KOPT-K1 (cell line): Measurements from ENCODE around the gene SLC4A3.
"Not testable (repeated sequence)": the region's sequence is repeated elsewhere in the genome, so short reads cannot be mapped to it uniquely, and the experiment has no call there.

Experiments used
- H3K27ac ChIP-seq: fragments of 200-600 bp; sonication (generic); 2 replicates; pipeline ENCODE4 v1.5.1; 2016; ENCODE audit warnings: antibody characterized with exemption, mild to moderate bottlenecking, low read depth, low read length; ENCODE audit not compliant: poor library complexity, severe bottlenecking
- H3K36me3 ChIP-seq: fragments of 200-600 bp; sonication (generic); 2 replicates; pipeline ENCODE4 v1.5.1; 2017; ENCODE audit warnings: antibody characterized with exemption, mild to moderate bottlenecking, low read length, moderate library complexity; ENCODE audit not compliant: insufficient read depth
- H3K9me3 ChIP-seq: fragments of 200-600 bp; sonication (generic); 2 replicates; pipeline ENCODE4 v1.5.1; 2017; ENCODE audit warnings: antibody characterized with exemption, low read length, mild to moderate bottlenecking; ENCODE audit not compliant: insufficient read depth, poor library complexity, severe bottlenecking

Gene SLC4A3

DNA sequence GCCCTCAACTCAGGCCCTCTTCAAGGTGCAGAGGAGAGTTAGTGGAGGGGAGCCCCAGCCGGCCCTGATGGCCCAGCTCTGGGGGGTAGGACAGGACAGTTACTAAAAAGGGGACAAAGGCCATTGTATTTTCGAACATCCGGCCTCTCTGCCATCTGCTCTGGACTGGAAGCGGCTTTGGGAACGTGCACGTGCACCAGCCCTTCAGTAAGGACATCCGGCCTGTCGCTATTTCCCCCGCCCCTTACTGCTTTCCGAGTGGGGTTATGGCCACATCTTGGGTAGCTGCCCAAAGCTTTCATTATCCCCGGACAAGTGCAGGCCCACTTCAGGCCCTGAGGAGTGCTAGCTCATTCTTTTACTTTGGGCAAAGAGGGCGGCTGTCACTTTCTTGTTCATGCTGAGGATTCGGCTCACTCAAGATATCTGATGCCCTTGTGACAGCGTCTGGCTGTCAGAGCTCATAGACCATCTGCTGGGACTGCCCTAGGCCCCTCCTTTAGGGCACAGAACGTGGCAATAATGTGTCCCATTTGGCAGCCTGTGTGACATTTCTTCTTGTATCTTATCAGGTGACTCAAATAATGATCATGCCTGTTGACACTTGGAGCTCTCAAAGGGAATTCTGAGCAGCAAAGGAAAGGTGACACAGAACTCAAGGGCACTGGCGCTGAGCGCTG lies 17.5 kb downstream of the SLC4A3 start:
- Histone ChIP-seq H3K36me3 (no peaks in the 10 kb centered on the region), H3K27ac (no peak overlapping the region), H3K9me3 (no peaks in the 10 kb centered on the region)

DNA sequence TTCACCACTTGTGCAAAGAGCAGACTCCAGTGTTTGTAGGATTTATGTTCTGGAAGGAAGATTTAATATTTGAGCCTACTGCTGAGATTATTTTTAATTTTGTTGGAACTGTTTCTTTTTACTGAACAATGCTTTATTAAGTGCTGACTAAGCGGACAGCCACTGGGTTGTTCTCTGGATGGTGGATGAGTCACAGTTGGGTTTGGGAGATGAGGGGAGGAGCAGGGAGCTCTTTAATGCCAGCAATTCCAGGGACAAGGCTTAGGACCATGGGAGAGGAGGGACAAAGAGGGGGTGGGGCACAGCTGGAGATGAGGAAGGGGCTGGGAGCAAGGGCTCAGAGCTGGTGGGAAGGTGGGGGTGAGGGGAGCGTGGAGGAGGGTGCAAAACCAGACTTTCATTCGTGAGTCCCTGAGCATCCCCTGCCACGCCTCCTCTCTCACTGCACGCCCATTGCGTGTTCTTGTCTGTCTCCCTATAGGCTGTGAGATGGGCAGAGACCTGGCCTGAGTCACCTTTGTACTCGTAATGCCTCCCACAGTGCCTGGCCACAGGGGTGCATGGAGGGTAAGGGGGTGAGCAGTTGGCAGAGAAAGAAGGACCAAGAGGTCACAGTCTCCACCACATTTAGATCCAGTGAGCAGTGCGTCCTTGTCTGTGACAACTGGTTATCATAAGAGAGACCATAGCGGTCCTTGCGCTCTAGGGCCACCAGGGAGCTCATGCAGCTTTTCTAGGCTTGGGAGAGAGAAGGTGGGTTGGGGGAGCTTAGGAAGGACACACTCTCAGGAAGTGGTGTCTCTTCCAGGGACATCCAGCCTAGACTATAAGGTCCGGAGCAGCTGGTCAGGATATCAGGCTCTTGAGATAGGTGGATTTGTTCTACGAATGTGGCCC lies 18.4 kb downstream of the SLC4A3 start:
- Histone ChIP-seq H3K9me3 (no peaks in the 10 kb centered on the region), H3K27ac (no peak overlapping the region), H3K36me3 (no peaks in the 10 kb centered on the region)

DNA sequence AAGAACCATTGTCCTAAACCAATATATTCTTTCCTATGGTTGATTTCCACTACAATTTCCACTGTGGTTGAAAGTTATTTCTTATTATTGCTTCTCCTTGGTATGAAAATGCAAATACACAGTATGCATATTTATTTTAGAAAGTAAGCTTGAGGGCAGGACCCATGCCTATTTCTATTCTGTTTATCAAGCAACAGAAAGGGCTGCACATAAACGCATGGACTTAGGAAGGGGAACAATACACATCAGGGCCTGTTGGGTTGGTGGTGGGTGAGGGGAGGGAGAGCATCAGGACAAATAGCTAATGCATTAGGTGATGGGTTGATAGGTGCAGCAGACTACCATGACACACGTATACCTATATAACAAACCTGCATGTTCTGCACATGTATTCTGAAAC lies 20.7 kb downstream of the SLC4A3 start:
- no peaks in the 10 kb centered on the region for H3K36me3 ChIP-seq
- no peaks in the 10 kb centered on the region for H3K9me3 ChIP-seq

DNA sequence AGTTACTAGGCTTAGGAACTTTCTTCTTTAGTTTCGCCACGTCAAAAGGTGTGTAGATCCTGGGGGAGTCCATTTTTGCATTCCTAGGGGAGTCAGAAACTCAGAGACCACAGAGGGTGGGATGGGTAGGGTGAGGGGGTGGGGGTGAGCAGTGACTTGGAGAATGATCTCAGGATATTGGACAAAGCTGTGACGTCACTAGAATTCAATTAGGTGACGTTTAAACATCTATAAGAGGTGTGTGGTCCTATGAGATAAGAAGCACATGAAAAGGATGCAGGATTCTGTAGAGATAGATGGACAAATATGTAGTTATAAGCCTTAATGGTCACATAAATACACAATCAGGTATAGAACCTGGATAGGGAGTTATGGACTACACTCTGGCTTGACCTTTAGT lies 21.5 kb downstream of the SLC4A3 start:
- H3K36me3 ChIP-seq, result no peaks in the 10 kb centered on the region
- no peak overlapping the region for H3K27ac ChIP-seq
- no peaks in the 10 kb centered on the region for H3K9me3 ChIP-seq

More for the DNA sequence above, 20.7 kb downstream of the SLC4A3 start:
- no peak overlapping the region for H3K27ac ChIP-seq

DNA sequence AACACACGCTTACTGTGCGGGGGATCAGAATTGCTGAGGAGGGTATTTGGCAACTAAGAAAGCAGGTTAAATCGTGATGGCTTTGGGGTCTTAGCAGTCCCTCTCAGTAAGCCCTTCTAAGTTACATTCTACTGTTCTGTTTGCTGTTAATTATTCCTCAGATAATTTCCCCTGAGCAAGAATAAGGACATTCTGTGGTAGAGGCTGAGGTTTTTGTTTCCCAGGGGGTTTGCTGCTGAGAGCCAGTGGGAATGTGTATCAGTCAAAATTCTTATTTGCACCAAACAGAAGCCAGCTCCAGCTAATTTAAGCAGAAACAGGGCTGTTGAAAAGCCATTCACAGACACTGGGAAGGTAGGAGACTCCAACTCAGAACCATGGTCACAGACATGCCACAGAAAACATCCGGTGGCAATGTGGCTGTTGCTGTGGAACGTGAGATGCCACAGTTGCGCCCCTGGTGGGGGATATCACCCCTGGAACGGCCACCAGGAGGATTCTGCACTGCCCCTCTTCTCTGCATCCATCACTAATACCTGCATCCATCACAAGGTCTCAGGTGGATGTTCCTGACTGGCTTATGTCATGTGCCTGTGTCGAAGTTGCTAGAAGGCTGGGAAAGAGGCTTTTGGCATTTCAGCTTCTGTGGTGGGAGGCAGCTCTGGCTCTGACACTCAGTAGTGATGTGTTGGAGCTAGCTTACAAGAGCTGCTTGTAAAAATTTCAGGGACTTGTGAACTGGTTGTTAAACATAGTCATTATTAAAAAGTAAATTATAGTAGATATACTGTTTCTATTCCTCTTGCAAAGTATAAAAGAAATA lies 23.2 kb downstream of the SLC4A3 start:
- Histone ChIP-seq H3K9me3 (no peaks in the 10 kb centered on the region), H3K27ac (no peak overlapping the region)

DNA sequence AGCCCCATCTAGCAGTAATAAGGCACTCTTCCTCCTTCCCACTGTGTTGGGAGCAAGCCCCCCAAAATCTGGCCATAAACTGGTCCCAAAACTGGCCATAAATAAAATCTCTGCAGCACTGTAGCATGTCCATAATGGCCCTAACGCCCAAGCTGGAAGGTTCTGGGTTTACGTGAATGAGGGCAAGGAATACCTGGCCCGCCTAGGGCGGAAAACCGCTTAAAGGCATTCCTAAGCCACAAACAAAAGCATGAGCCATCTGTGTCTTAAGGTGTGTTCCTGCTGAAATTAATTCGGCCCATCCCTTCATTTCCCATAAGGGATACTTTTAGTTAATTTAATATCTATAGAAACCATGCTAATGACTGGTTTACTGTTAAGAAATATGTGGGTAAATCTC lies 24.2 kb downstream of the SLC4A3 start:
- H3K27ac ChIP-seq, H3K9me3 ChIP-seq: not testable (repeated sequence)

More for the DNA sequence above, 23.2 kb downstream of the SLC4A3 start:
- no peaks in the 10 kb centered on the region for H3K36me3 ChIP-seq

DNA sequence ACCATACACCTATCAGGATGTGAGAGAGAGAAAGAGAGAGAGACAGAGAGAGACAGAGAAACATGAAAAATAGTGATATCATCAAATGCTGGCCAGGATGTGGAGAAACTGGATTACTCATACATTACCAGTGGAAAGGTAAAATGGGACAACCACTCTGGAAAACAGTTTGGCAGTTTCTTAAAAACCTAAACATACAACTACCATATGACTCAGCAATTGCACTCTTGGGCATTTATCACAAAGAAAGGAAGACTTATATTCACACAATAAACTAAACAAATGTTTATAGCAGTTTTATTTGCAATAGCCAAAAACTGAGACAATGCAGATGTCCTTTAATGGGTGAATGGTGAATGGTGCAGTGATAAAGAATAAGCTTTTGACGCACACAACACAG lies 29.1 kb downstream of the SLC4A3 start:
- Histone ChIP-seq H3K27ac (no peak overlapping the region), H3K9me3 (no peaks in the 10 kb centered on the region), H3K36me3 (no peaks in the 10 kb centered on the region)

More for the DNA sequence above, 24.2 kb downstream of the SLC4A3 start:
- H3K36me3 ChIP-seq, result not testable (repeated sequence)

DNA sequence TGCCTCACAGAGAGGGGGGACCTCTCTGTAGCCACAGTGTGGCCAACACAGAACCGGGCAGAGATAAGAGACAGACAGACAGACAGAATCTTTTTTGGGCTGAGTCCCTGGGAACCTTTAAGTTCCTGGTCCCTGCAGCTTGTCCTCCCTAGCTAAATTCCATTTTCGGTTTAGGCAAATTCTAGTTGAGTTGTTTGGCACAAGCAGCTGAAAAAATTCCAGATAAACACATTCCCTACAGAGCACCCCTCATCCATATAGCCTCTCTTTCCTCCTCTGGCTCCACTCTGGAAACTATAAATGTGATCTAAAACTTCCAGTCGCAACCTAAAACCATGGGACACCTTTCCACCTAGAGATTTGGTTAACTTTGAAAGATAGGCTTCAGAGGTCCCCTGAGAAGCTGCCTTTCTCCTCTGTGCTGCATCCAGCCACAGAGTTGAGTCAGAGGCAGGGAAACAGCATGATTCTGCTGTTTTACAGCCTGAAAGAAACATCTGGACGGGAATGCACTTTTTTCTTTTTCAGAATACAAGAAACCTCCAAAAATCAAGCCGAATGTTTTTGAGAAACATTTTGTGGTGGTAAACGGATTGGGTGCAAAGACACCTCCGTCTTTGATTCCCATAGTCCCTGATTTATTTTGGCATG lies 30.9 kb downstream of the SLC4A3 start:
- Histone ChIP-seq H3K27ac (no peak overlapping the region), H3K9me3 (no peaks in the 10 kb centered on the region), H3K36me3 (no peaks in the 10 kb centered on the region)

DNA sequence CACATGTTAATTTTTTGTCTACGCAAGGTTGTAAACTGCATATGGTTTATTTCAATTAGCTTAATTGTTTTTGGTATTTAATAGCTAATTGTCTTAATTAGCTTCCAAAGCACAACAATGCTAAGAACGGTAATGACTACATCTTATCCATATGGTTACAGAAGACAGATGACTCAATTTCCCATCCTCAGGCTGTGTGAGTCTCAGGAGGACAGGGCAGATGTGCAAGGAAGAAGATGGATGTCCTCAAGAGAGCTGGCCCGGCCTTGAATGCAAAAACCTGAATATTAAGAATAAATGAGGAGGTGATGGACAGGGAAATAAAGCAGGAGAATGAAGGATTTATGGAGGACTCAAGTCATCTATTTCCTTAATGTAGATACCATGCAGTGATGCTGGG lies 31.4 kb downstream of the SLC4A3 start:
- Histone ChIP-seq H3K9me3 (no peaks in the 10 kb centered on the region), H3K36me3 (no peaks in the 10 kb centered on the region), H3K27ac (no peak overlapping the region)

DNA sequence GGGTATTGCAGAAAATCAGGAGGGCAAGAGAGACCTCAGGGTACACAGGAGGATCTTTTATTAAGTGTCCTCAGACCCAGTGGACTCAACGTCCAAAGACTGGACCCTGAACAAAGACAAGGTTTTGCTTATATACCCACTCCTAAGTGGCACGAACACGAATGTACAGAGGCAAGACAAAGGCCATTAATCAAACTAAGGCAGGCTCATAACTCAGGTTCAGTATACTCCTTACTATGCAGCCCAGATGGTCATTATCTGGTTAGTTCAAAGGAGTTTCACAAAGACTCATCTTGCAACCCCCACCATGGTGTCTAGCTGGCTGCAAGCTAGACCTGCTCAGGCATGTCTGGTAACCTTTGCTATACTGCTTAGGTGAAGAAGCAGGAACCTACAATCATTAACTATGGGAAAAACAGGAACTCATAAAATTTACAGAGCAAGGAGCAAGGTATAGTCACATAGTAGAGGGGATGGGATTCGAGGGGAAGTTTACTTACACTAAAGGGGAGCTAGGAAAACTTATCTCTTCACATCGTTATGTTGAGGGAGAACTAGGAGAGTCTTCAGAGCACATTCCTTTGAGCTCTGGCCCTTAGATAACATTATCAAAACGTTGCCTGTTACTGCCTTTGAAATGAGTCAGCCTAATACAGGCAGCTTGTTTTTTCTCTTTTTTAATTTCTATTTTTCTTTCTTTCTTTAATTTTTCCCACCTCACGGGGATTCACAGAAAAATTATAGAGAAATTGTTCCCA lies 33.9 kb downstream of the SLC4A3 start:
- H3K9me3 ChIP-seq, result no peaks in the 10 kb centered on the region
- H3K27ac ChIP-seq, result no peak overlapping the region
- H3K36me3 ChIP-seq, result no peaks in the 10 kb centered on the region

DNA sequence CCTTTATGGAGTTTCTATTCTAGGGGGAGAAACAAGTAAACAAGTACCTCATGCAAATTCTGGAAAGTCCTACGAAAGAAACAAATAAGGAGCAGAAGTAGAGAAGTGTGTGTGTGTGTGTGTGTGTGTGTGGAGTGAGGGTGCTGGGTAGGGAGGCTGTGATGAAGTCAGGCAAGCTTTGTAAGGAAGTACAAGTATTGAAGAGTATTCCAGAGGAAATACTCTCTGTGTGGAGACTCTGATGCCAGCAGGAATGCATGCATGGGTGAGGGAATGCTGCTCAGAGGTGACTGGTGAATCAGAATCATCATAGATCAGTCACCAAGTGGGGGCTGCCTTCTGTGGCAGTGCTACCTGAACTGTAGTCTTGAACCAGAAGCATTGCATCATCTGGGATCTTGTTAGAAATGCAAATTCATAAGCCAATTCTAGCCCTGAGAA lies 34.5 kb downstream of the SLC4A3 start:
- no peak overlapping the region for H3K27ac ChIP-seq
- no peaks in the 10 kb centered on the region for H3K9me3 ChIP-seq
- no peaks in the 10 kb centered on the region for H3K36me3 ChIP-seq

DNA sequence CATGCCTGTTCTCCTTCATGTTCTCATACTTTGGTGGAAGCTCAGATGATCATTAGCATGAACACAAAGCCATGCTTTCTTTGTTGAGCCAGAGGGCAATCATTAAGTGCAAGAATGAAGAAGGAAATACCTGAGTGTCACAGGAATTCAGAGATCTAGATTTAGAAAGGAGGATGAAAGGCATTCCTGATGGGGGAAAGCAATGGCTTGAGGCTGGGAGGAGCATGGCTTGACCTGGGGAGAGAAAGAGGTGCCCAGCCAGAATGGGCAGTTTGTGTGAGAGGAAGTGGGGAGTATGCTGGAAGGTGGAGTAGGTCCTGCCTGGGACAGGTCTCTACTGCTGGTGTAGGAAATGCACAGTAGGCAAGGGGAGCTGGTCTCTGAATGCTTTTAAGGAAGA lies 35.1 kb downstream of the SLC4A3 start:
- H3K27ac ChIP-seq, result no peak overlapping the region
- no peaks in the 10 kb centered on the region for H3K9me3 ChIP-seq
- H3K36me3 ChIP-seq, result no peaks in the 10 kb centered on the region

DNA sequence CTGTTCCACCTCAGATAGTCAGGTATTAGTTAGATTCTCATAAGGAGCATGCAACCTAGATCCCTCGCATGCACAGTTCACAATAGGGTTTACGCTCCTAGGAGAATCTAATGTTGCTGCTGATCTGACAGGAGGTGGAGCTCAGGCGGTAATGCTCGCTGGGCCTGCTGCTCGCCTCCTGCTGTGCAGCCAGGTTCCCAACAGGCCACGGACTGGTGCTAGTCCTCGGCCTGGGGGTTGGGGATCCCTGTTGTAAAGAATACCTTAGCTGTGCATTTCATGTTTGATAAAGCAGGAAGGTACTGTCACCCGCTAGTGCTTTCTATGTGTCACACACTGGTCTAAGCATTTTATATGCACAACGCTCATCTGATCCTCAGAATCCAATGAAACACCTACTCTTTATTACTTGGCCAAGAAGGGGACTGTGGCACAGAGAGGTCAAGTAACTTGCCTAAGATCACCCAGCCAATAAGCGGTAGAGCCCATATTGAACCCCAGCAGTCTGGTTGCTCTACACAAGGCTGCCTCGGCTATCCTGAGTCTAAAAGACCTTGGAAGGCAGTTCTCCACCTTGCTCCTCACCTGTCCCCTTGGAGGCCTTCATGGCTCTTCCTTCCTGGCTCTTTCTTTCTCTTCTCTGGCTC lies 35.8 kb downstream of the SLC4A3 start:
- no peaks in the 10 kb centered on the region for H3K36me3 ChIP-seq
- H3K27ac ChIP-seq, result no peak overlapping the region
- H3K9me3 ChIP-seq, result no peaks in the 10 kb centered on the region

DNA sequence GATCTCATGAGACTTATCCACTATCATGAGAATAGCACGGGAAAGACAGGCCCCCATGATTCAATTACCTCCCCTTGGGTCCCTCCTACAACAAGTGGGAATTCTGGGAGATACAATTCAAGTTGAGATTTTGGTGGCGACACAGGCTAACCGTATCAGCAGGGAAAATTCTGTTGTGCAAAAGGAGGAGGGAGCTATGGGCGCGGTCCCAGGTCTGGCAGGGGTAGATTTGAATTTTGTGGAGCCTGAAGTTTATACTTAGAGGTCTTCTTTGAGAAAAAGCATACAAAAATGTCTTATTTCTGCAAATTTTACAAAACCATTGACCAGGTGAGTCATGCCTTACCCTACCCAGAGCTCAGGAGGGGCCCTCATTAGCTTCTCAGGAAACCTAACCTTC lies 36.6 kb downstream of the SLC4A3 start:
- no peaks in the 10 kb centered on the region for H3K36me3 ChIP-seq

More for the DNA sequence above, 36.6 kb downstream of the SLC4A3 start:
- no peak overlapping the region for H3K27ac ChIP-seq
- no peaks in the 10 kb centered on the region for H3K9me3 ChIP-seq
